Psoas muscle (tissue), 8 donors: ENCODE measurements around the gene PHLDB3. TPM values are rescaled to one million over a fixed set of nuclear protein-coding genes. Genes with fewer than 3 reads are reported as not detected.
"Not testable (repeated sequence)": the region's sequence is repeated elsewhere in the genome, so short reads cannot be mapped to it uniquely, and the experiment has no call there.

Source experiments
- ATAC-seq, 4 donors: fragments of 200-7000 bp; cut with Tn5 transposase; one replicate each; pipeline ENCODE4 v1.9.1; 2020; ENCODE audit warnings: moderate library complexity in 3 of 4, mild to moderate bottlenecking in 2 of 4
- DNase-seq, 2 donors: peaks; one replicate each; pipeline ENCODE4 v3.0.0-alpha.2; 2020
- H3K27ac ChIP-seq: fragments of 200-600 bp; one replicate; pipeline ENCODE4 v1.8.0; 2022
- H3K27me3 ChIP-seq, 3 donors: fragments of 200-600 bp in 1 of 3; one replicate each; pipeline versions ENCODE4 v1.6.1 to v1.8.0; 2013 to 2022; ENCODE audit warnings: low read length in 2 of 3, mild to moderate bottlenecking in 2 of 3, moderate library complexity in 1 of 3; ENCODE audit not compliant: insufficient read depth in 3 of 3
- H3K36me3 ChIP-seq, 2 donors: fragments of 200-600 bp in 1 of 2; one replicate each; pipeline versions ENCODE4 v1.6.1 to v1.8.0; 2013 to 2022; ENCODE audit warnings: low read depth in 1 of 2, mild to moderate bottlenecking in 1 of 2, moderate library complexity in 1 of 2; ENCODE audit not compliant: insufficient read depth in 1 of 2
- H3K4me1 ChIP-seq: fragments of 200-600 bp; one replicate; pipeline ENCODE4 v1.8.0; 2022
- H3K4me3 ChIP-seq: fragments of 200-600 bp; one replicate; pipeline ENCODE4 v1.8.0; 2022; ENCODE audit warnings: mild to moderate bottlenecking
- H3K9me3 ChIP-seq: fragments of 200-600 bp; one replicate; pipeline ENCODE4 v1.8.0; 2022
- WGBS, 3 donors: extraction: QIAGEN DNeasy Blood & Tissue Kit; methylation state at CpG; one replicate each; pipeline versions ENCODE4 v1.1.6 to v1.1.7; 2013; 5-methylcytosine and 5-hydroxymethylcytosine counted together
- intact Hi-C, 2 donors: fragments of 100-400 bp; cut with DNase I; formaldehyde crosslinking; loops; one replicate each; pipeline versions ENCODE4 v1.11.0 to v1.14.2; 2022
- polyA plus RNA-seq, 3 donors: library from polyadenylated mRNA; stranded (reverse); fragments of 200-250 nt; gene quantifications; one replicate each; pipeline ENCODE4 v1.2.3, GENCODE V29; 2013
- total RNA-seq, 4 donors: library from RNA; stranded (reverse); fragmentation: NEBNext Ultra II Directional in 2 of 4; extraction: Animal tissue kit (Norgen Biotek cat#: 25700) in 2 of 4; gene quantifications; one replicate each; pipeline versions ENCODE4 v1.2.1 to v1.2.4, GENCODE V29; 2021 to 2023
- TF ChIP-seq, protein P1 (sequence below): fragments of 200-600 bp; IDR thresholded peaks from one replicate; pipeline ENCODE4 v1.8.0; 2022; ENCODE audit warnings: antibody characterized with exemption
- donor health status: healthy with polysubstance abuse.
- donor health status: DM: no; HTN: no; CAD: no; lungs with moderate emphysema.
- donor health status: Bipolar disorder and iron deficiency.
- donor health status: healthy.
- donor health status: DM: yes; HTN: yes; CAD: no.
- donor health status: DM: no; HTN: no; CAD: no.
- donor health status: DM: no; HTN: no; CAD: no.
- donor health status: DM: yes; HTN: yes; CAD: no.

Gene PHLDB3
- total and polyA plus RNA-seq, 7 donors, result 2.0 to 5.7 (median 4.5) TPM

DNA sequence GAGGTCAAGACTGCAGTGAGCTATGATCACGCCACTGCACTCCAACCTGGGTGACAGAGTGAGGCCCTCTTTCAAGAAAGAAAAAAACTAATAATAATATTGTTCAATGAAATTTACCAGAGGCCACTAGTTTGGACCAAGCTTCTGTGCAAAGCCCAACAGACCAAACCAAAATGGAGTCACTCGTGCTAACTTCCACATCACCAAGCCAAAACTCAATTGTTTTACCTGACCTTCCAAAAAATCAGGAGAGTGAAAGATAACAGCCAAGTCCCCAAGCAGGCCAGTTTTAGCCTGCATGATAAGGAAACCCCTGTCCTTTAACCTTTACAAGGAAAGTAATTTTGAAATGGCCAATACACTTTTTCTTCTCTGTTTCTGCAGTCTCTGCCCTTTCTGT is 59.1 kb downstream of the PHLDB3 start:
- ATAC-seq (no peak), DNase-seq (no peak)
- H3K27me3 ChIP-seq, result no peaks in the 10 kb centered on the region
- no peak overlapping the region for H3K4me3 ChIP-seq
- TF ChIP-seq, protein P1, sequence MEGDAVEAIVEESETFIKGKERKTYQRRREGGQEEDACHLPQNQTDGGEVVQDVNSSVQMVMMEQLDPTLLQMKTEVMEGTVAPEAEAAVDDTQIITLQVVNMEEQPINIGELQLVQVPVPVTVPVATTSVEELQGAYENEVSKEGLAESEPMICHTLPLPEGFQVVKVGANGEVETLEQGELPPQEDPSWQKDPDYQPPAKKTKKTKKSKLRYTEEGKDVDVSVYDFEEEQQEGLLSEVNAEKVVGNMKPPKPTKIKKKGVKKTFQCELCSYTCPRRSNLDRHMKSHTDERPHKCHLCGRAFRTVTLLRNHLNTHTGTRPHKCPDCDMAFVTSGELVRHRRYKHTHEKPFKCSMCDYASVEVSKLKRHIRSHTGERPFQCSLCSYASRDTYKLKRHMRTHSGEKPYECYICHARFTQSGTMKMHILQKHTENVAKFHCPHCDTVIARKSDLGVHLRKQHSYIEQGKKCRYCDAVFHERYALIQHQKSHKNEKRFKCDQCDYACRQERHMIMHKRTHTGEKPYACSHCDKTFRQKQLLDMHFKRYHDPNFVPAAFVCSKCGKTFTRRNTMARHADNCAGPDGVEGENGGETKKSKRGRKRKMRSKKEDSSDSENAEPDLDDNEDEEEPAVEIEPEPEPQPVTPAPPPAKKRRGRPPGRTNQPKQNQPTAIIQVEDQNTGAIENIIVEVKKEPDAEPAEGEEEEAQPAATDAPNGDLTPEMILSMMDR, result no peak
- H3K36me3 ChIP-seq, result no peaks in the 10 kb centered on the region
- no peaks in the 10 kb centered on the region for H3K9me3 ChIP-seq
- WGBS, 3 donors, result 86 to 95% (median 92%) methylated on average over 2 of the region's 2 CpGs
- no peaks in the 10 kb centered on the region for H3K4me1 ChIP-seq
- intact Hi-C loops, result loop anchor here (10.0 kb wide), 1 partner anchor 209 kb away; no protein-coding TSS in a partner anchor
- H3K27ac ChIP-seq, result no peak overlapping the region

DNA sequence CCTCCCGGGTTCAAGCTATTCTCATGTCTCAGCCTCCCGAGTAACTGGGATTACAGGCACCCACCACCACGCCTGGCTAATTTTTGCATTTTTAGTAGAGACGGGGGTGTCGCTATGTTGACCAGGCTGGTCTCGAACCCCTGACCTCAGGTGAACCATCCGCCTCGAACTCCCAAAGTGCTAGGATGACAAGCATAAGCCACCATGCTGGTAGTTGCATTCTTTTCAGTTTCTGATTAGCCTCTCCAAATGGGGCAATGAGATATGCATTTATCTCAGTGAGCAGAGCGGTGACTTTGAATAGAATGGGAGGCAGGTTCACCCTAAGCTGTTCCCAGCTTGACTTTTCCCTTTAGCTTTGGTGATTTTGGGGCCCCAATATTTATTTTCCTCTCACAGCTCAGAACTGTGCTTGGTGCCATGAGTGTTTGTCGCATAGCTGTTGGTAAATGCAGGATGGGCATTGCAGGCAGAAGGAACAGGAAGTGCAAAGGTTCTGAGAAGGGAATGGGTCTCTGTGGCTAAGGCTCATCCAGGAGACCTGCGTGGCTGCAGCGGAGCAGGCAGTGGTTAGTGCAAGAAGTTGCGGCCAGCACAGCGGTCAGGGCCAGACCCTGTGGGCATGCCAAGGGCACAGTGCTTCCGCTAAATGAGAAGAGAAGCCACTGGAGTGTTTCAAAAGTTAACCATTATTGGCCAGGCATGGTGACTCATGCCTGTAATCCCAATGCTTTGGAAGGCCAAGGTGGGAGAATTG is 59.8 kb downstream of the PHLDB3 start:
- TF ChIP-seq, protein P1, result no peak
- intact Hi-C loops, result loop anchor here (10.0 kb wide), 1 partner anchor 210 kb away; no protein-coding TSS in a partner anchor

DNA sequence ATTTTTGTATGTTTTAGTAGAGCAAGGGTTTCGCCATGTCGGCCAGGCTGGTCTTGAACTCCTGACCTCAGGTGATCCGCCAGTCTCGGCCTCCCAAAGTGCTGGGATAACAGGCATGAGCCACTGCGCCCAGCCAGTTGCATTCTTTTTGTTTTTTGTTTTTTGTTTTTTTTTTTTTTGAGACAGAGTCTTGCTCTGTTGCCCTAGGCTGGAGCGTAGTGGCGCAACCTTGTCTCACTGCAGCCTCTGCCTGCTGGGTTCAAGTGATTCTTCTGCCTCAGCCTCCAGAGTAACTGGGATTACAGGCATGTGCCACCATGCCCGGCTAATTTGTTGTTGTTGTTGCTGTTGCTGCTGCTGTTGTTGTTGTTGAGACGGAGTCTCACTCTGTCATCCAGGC is 60.5 kb downstream of the PHLDB3 start:
- WGBS, 3 donors, result 91 to 93% (median 92%) methylated on average over 9 of the region's 9 CpGs
- H3K36me3 ChIP-seq, H3K27me3 ChIP-seq, H3K4me1 ChIP-seq, ATAC-seq, H3K27ac ChIP-seq, DNase-seq, H3K4me3 ChIP-seq, H3K9me3 ChIP-seq: not testable (repeated sequence)
- intact Hi-C loops, result loop anchor here (10.0 kb wide), 1 partner anchor 211 kb away; no protein-coding TSS in a partner anchor

More for the DNA sequence above, 59.8 kb downstream of the PHLDB3 start:
- Histone ChIP-seq H3K4me1 (no peaks in the 10 kb centered on the region), H3K9me3 (no peaks in the 10 kb centered on the region), H3K36me3 (no peaks in the 10 kb centered on the region), H3K4me3 (no peak overlapping the region), H3K27ac (no peak overlapping the region), H3K27me3 (no peaks in the 10 kb centered on the region)
- ATAC-seq (no peak), DNase-seq (no peak)
- WGBS, 3 donors, result 81 to 88% (median 85%) methylated on average over 15 of the region's 15 CpGs

DNA sequence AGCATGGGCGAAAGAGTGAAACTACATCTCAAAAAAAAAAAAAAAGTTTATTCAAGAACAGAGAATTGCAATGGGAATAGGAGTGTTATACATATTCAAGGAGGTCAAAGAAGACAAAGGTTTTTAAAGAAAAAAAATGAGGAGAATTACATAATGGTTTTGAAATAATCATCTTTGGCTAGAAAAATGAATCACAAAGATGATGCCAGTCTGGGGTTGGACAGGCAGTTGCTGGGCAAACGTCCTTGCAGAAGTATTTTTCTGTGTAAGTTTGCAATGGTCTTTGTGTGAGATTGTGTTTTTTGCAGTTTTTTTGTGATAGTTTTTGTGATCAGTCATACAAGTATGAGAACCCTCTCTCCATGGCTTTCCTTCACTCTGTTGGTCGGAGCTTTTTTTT is 62.8 kb downstream of the PHLDB3 start:
- no peak overlapping the region for H3K4me3 ChIP-seq
- no peaks in the 10 kb centered on the region for H3K36me3 ChIP-seq
- H3K27me3 ChIP-seq, result peaks cover 0 to 5% (median 0%) of the 10 kb centered on the region in 3 donors
- no peak for ATAC-seq
- 41 to 64% (median 48%) methylated on average over 3 of the region's 3 CpGs for WGBS, 3 donors
- H3K27ac ChIP-seq, result no peak overlapping the region
- intact Hi-C loops, result loop anchor here (10.0 kb wide), 1 partner anchor 213 kb away; no protein-coding TSS in a partner anchor
- H3K4me1 ChIP-seq, result no peaks in the 10 kb centered on the region
- DNase-seq, result no peak
- H3K9me3 ChIP-seq, result no peaks in the 10 kb centered on the region
- TF ChIP-seq, protein P1, result no peak

DNA sequence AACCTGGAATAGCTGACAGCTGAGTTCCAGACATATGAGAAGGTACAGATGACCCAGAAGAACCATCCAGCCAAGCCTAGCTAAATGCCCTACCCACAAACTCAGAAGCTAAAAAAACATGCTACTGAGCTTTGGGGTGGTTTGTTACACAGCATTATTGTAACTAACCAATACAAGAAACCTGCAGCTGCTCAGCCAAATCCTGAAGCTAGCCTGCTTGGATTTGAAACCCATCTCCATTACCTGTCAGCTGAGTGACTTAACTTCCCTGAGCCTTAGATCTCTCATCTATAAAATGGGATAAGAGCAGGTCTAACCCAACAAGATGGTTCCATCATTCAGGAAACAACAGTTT is 64.9 kb downstream of the PHLDB3 start:
- no peak for ATAC-seq
- intact Hi-C loops, result loop anchor here (10.0 kb wide), 1 partner anchor 215 kb away; no protein-coding TSS in a partner anchor

More for the DNA sequence above, 64.9 kb downstream of the PHLDB3 start:
- Histone ChIP-seq H3K4me3 (no peak overlapping the region), H3K27me3 (peaks cover 0 to 5% (median 0%) of the 10 kb centered on the region in 3 donors), H3K27ac (no peak overlapping the region), H3K9me3 (no peaks in the 10 kb centered on the region), H3K4me1 (no peaks in the 10 kb centered on the region), H3K36me3 (no peaks in the 10 kb centered on the region)
- TF ChIP-seq, protein P1, result no peak
- no peak for DNase-seq
